GM19328 (cell line): ENCODE data around the gene SLC12A6.
"Not testable (repeated sequence)": the region's sequence is repeated elsewhere in the genome, so short reads cannot be mapped to it uniquely, and the experiment has no call there.

ENCODE experiments used
- ATAC-seq: cut with Tn5 transposase; IDR thresholded peaks from one replicate; pipeline ENCODE4 v1.9.1; 2021; ENCODE audit warnings: mild to moderate bottlenecking, moderate library complexity; ENCODE audit not compliant: unreplicated experiment

The SLC12A6 gene

DNA sequence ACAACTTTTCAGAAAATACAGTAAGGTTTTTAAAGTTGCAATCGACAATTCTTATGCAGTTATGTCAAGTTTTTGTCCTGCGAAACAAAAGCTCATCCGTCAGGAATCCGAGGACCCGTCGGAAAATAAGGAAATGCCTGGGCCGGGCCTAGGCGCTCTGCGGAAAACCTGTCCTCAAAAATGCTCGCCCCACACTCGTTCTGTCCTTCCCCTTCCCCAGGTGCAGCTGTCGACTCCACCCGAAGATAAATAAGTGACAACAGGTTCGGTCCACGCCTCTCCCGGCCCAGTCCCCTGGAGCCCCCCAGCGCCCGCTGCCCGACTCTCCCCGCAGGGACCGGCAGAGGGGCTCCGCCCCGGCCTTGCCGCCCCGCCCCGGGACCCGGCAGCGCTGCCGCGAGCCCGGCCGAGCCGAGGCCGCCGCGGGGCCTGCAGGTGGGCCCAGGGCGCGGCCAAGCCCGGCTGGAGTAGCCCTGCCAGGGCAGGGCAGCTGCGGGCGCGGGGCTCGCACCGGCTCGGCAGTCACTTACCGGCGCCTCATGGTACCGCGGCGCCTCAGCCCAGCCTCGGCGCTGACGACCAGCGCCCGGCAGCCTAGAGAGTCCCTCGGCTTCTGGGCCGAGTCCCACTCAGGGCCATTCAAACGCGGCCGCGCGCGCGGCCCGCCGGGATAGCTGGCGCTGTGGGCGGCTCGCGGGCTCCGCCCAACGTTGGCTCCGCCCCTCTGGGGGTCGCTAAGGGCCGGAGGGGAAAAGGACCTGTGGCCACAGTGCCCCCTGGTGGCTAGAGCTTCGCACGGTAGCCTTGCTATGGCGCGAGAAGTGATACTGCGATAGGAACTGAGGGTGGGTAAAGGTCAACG lies 127.9 kb downstream of the SLC12A6 start, which contains the start of gene KATNBL1:
TSS of gene KATNBL1 (minus strand) at position 676 of the 862 bp plus-strand sequence. CDS start 46,420 bp downstream, outside the sequence.
- ATAC-seq, result peak; percentile 95

DNA sequence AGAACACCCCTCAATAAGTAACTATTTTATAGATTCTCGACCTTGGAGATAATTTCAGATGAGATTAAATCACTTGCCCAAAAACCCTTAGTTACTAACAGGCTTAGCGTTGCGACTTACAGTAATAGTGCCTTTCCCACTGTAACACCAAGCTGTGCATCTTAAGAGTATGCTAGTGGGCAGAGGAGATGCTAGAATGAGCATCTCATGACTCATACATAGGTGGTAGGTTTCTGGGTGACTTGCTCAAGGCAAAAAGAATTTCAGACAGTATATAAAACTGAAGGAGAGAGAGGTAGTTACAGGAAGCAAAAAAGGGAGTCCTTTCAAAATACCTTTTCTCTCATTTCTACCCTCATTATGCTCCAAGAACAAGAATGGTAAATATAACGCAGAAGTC lies 131.6 kb downstream of the SLC12A6 start:
- no peak for ATAC-seq

GRCh38 chr15:34203936-34204335 lies 133.6 kb downstream of the SLC12A6 start:
- no peak for ATAC-seq

DNA sequence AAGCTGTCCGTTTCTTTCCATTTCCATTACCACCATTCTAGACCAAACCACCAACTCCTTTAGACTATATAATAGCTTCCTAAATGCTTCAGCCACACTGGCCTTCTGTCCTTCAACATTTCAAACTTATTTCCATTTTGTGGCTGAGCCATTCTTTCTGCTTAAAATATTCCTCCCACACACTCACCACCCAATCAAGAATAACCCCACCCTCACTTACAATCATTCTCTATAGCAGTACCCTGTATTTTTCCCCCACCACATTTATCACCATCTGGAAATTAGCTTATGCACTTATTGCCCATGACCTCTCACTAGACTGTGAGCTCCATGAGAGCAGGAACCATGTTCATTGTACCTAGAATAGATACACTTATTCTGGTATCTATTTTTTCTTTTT lies 134.3 kb downstream of the SLC12A6 start:
- ATAC-seq, result no peak

DNA sequence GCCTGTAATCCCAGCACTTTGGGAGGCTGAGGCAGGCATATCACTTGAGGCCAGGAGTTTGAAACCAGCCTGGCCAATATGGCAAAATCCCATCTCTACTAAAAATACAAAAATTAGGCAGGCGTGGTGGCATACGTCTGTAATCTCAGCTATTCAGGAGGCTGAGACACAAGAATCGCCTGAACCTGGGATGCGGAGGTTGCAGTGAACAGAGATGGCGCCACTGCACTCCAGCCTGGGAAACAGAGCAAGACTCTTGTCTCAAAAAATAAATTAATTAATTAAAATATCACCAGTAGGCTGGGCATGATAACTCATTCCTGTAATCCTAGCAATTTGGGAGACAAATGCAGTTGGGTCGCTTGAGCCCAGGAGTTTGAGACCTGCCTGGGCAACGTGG lies 144.3 kb downstream of the SLC12A6 start:
- not testable (repeated sequence) for ATAC-seq

DNA sequence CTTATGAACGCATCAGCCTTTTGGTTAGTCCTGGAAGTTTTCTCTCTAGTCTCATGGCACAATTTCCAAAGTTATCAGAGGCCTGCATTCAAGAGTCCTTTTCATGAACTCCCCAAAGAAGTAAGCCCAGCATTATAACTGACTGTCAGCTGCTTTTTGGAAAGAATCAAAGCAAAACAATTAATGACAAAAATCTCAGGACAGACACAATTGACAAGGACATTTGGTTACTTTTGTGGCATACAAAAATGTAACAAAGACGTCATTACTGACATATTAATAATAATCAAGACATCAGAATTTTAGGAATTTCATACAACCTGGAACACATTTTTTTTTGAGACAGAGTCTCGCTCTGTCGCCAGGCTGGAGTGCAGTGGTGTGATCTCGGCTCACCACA lies 148.9 kb downstream of the SLC12A6 start:
- ATAC-seq, result no peak

DNA sequence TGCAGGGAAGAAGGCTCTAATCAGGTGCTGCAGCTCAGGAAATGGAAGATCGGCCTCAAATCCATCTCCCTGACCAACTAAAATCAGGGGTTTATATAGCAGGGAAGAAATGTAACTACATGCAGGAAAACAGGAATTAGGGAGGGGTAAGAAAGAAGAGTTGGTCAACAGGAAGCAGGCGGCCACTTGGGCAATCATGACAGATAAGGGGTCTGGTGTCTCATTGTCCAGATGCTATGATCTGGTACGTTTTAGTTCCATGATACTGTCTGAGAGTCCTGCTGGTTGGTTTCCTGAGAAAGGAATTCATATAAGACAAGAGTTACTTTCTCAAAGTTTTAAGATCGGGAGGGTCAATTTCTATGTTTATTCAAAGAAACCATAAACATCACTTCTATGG lies 151.9 kb downstream of the SLC12A6 start:
- ATAC-seq, result no peak

- no peak for ATAC-seq
Measured at GRCh38 chr15:34182942-34183341, 154.6 kb downstream of the SLC12A6 start.
